Fibroblast of lung (primary cell): ENCODE data around the gene PTK7. TPM values are rescaled to one million over a fixed set of nuclear protein-coding genes. Genes with fewer than 3 reads are reported as not detected.

Experiments used
- DNase-seq, 2 donors: peaks; one replicate each; pipeline versions ENCODE4 v3.0.0 to v3.0.0-alpha.2; 2010; ENCODE audit warnings: low read depth in 2 of 2
- H2AFZ ChIP-seq: 2 replicates; pipeline ENCODE4 v1.5.1; 2012; ENCODE audit warnings: low read length, control low read depth, inconsistent platforms
- H3K27ac ChIP-seq: 2 replicates; pipeline ENCODE4 v1.5.1; 2011; ENCODE audit warnings: low read length, control low read depth; ENCODE audit not compliant: insufficient read depth
- H3K27me3 ChIP-seq: 2 replicates; pipeline ENCODE4 v1.5.1; 2011; ENCODE audit warnings: mild to moderate bottlenecking, low read length; ENCODE audit not compliant: control insufficient read depth, insufficient read depth
- H3K36me3 ChIP-seq: 2 replicates; pipeline ENCODE4 v1.5.1; 2011; ENCODE audit warnings: low read length; ENCODE audit not compliant: control insufficient read depth, insufficient read depth
- H3K4me1 ChIP-seq: 2 replicates; pipeline ENCODE4 v1.5.1; 2011; ENCODE audit warnings: low read length; ENCODE audit not compliant: control insufficient read depth, insufficient read depth; ENCODE audit errors: extremely low read depth
- H3K4me2 ChIP-seq: 2 replicates; pipeline ENCODE4 v1.5.1; 2011; ENCODE audit warnings: low read length, control low read depth; ENCODE audit not compliant: insufficient read depth; ENCODE audit errors: extremely low read depth
- H3K4me3 ChIP-seq, 4 experiments: fragments of 200-600 bp in 1 of 4; sonication (generic) in 1 of 4; replicated peaks in 1 of 4; 2 replicates each; pipeline ENCODE4 v1.5.1; 2011 to 2016; ENCODE audit warnings: low read length in 4 of 4, low read depth in 3 of 4, mild to moderate bottlenecking in 3 of 4, control low read depth in 2 of 4, inconsistent platforms in 1 of 4, mixed read lengths in 1 of 4; ENCODE audit not compliant: insufficient read depth in 1 of 4; ENCODE audit errors: control extremely low read depth in 1 of 4
- H3K79me2 ChIP-seq: 2 replicates; pipeline ENCODE4 v1.5.1; 2012; ENCODE audit warnings: mild to moderate bottlenecking, low read length, inconsistent platforms; ENCODE audit not compliant: control insufficient read depth, insufficient read depth
- H3K9ac ChIP-seq: 2 replicates; pipeline ENCODE4 v1.5.1; 2011; ENCODE audit warnings: mild to moderate bottlenecking, low read length, control low read depth; ENCODE audit not compliant: insufficient read depth
- H3K9me3 ChIP-seq: 2 replicates; pipeline ENCODE4 v1.5.1; 2012; ENCODE audit warnings: low read depth, low read length; ENCODE audit not compliant: control insufficient read depth, insufficient read depth
- H4K20me1 ChIP-seq: 2 replicates; pipeline ENCODE4 v1.5.1; 2011; ENCODE audit warnings: low read length; ENCODE audit not compliant: control insufficient read depth, insufficient read depth; ENCODE audit errors: extremely low read depth
- EZH2 ChIP-seq: IDR thresholded peaks from 2 replicates; pipeline ENCODE4 v1.5.1; 2012; ENCODE audit warnings: low read length, control low read depth, mild to moderate bottlenecking; ENCODE audit errors: missing control alignments
- polyA plus RNA-seq, 2 donors: library from polyadenylated mRNA; depleted of rRNA in 1 of 2; stranded (reverse) in 1 of 2; unstranded in 1 of 2; fragments of >200 nt; gene quantifications; 2 replicates each; pipeline ENCODE4 v1.2.1, GENCODE V29; 2011 to 2012; ENCODE audit warnings: missing spikeins in 1 of 2
- total RNA-seq: library from RNA; depleted of rRNA; stranded (reverse); fragments of >200 nt; gene quantifications from 2 replicates; pipeline ENCODE4 v1.2.1, GENCODE V29; 2014
- TF ChIP-seq, protein P1 (sequence below), 2 donors: IDR thresholded peaks in 1 of 2; conservative IDR thresholded peaks in 1 of 2; 1 replicate in 1 of 2; 2 replicates in 1 of 2; pipeline ENCODE4 v1.5.1; 2011 to 2012; ENCODE audit warnings: low read length in 2 of 2, control low read depth in 1 of 2, inconsistent platforms in 1 of 2, low read depth in 1 of 2, mild to moderate bottlenecking in 1 of 2

PTK7 gene
- total and polyA plus RNA-seq, 2 donors (not counting 1 experiment from before 2014, with no cell fraction given) = 145 to 149 TPM

DNA sequence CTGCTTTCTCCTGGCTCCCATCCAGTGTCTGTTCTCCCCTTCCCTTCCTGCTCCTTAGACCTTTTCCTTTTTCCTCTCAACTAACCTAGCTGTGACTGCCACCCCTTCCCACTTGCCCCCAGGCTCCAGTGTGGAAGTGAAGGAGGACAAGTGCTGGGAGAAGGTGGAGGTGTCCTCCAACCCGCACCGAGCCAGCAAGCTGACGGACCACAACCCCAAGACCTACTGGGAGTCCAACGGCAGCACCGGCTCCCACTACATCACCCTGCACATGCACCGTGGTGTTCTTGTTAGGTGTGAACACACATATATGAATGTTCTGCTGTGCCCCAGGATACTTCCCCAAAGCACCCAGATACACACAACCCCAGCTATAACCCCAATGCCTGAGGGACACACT lies 124.4 kb downstream of the PTK7 start:
- Histone ChIP-seq H2AFZ (no peak overlapping the region), H3K9ac (no peak overlapping the region), H3K4me3 (no peak overlapping the region), H4K20me1 (no peaks in the 10 kb centered on the region), H3K4me2 (no peak overlapping the region), H3K79me2 (no peaks in the 10 kb centered on the region), H3K36me3 (peaks cover 17% of the 10 kb centered on the region), H3K27me3 (no peaks in the 10 kb centered on the region), H3K4me1 (no peaks in the 10 kb centered on the region), H3K9me3 (no peaks in the 10 kb centered on the region), H3K27ac (no peak overlapping the region)
- DNase-seq = no peak
- TF ChIP-seq EZH2 = no peak
- TF ChIP-seq, protein P1, sequence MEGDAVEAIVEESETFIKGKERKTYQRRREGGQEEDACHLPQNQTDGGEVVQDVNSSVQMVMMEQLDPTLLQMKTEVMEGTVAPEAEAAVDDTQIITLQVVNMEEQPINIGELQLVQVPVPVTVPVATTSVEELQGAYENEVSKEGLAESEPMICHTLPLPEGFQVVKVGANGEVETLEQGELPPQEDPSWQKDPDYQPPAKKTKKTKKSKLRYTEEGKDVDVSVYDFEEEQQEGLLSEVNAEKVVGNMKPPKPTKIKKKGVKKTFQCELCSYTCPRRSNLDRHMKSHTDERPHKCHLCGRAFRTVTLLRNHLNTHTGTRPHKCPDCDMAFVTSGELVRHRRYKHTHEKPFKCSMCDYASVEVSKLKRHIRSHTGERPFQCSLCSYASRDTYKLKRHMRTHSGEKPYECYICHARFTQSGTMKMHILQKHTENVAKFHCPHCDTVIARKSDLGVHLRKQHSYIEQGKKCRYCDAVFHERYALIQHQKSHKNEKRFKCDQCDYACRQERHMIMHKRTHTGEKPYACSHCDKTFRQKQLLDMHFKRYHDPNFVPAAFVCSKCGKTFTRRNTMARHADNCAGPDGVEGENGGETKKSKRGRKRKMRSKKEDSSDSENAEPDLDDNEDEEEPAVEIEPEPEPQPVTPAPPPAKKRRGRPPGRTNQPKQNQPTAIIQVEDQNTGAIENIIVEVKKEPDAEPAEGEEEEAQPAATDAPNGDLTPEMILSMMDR (conservative IDR thresholded peaks at IDR 0.05 in 1 of 2, IDR thresholded peaks at IDR 0.05 in 1 of 2; ENCODE audit: low read depth in 1 of 2, low read length in 2 of 2) = no peak

DNA sequence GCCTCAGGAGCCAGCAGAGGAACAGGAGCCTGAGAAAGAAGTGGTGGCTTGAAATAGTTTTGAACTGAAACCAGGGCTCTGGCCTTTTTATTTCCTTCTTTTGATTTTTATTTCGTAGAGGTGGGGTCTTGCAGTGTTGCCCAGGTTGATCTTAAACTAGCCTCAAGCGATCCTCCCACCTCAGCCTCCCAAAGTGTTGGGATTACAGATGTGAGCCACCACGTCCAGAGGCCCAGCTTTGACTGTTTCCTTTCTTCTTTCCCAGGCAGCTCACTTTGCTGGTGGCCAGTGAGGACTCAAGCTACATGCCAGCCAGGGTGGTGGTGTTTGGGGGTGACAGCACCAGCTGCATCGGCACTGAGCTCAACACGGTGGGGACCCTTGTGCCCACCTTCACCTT lies 126.3 kb downstream of the PTK7 start:
- no peak overlapping the region for H3K27ac ChIP-seq
- peaks cover 8% of the 10 kb centered on the region for H3K36me3 ChIP-seq
- no peaks in the 10 kb centered on the region for H3K27me3 ChIP-seq
- H3K79me2 ChIP-seq = no peaks in the 10 kb centered on the region
- no peak overlapping the region for H3K9ac ChIP-seq
- H2AFZ ChIP-seq = no peak overlapping the region
- H3K4me3 ChIP-seq = no peak overlapping the region
- no peaks in the 10 kb centered on the region for H4K20me1 ChIP-seq
- no peak for DNase-seq
- no peak for TF ChIP-seq EZH2
- TF ChIP-seq, protein P1 (conservative IDR thresholded peaks at IDR 0.05 in 1 of 2, IDR thresholded peaks at IDR 0.05 in 1 of 2; ENCODE audit: low read depth in 1 of 2, low read length in 2 of 2) = no peak
- no peaks in the 10 kb centered on the region for H3K4me1 ChIP-seq
- no peak overlapping the region for H3K4me2 ChIP-seq
- H3K9me3 ChIP-seq = no peaks in the 10 kb centered on the region

DNA sequence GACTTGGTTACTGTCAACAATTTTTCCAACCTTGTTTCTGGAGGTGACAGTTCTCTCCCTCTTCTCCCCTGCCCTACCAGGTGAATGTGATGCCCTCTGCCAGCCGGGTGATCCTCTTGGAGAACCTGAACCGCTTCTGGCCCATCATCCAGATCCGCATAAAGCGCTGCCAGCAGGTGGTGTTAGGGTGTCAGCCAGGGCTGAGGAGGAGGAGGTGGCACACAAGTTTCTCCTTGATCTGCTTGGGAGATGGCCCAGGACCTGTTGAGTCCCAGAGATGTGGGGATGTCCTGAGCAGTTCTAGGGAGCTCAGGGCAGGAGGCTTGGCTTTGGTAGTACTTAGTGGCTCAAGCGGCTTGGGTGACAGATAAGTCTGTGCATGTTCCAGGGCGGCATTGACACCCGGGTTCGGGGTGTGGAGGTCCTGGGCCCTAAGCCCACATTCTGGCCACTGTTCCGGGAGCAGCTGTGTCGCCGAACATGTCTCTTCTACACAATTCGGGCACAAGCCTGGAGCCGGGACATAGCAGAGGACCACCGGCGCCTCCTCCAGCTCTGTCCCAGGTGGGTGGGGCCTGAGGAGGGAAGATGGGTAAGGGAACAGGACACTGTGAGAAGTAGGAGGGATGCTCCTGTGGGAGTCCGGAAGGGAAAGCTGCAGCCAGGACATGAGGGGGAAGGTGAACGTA lies 127.1 kb downstream of the PTK7 start:
- Histone ChIP-seq H3K79me2 (no peaks in the 10 kb centered on the region), H3K4me2 (no peak overlapping the region), H3K9ac (no peak overlapping the region), H3K36me3 (peaks cover 8% of the 10 kb centered on the region), H3K4me1 (no peaks in the 10 kb centered on the region), H2AFZ (no peak overlapping the region), H4K20me1 (no peaks in the 10 kb centered on the region), H3K9me3 (no peaks in the 10 kb centered on the region), H3K27me3 (no peaks in the 10 kb centered on the region), H3K4me3 (no peak overlapping the region), H3K27ac (no peak overlapping the region)
- DNase-seq = no peak
- TF ChIP-seq, protein P1 (conservative IDR thresholded peaks at IDR 0.05 in 1 of 2, IDR thresholded peaks at IDR 0.05 in 1 of 2; ENCODE audit: low read depth in 1 of 2, low read length in 2 of 2) = no peak
- no peak for TF ChIP-seq EZH2
